ENCODE data around the gene MICAL3. TPM values are rescaled to one million over a fixed set of nuclear protein-coding genes. Genes with fewer than 3 reads are reported as not detected.
"Not testable (repeated sequence)": the region's sequence is repeated elsewhere in the genome, so short reads cannot be mapped to it uniquely, and the experiment has no call there.

The MICAL3 gene
- total and polyA plus RNA-seq, 2 of the 8 experiments (the other 6 are each of a cell fraction or from before 2014, with no cell fraction given): 8.3 to 41.8 TPM

DNA sequence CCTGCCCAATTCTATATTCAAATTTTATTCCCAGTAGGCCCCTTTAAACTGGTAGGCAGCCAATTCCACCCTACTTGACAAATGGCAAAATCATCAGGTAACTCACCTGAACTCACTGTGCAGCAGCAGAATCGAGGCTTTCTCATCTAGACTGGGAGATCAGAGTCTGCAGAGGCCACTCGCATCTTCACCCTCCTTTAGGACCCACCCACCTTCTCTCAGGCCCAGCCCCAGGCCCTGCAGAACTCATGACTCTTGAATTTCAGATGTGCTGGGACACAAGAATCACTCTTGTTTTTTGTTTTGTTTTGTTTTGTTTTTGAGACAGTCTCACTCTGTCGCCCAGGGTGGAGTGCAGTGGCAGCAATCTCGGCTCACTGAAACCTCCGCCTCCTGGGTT is 38.8 kb downstream of the MICAL3 start (continued):
- no peak for TF ChIP-seq CBX5 (IDR thresholded peaks at IDR 0.05; ENCODE audit: low read depth, low read length)
- TF ChIP-seq CEBPB (IDR thresholded peaks at IDR 0.05; ENCODE audit: low read depth, low read length): no peak

DNA sequence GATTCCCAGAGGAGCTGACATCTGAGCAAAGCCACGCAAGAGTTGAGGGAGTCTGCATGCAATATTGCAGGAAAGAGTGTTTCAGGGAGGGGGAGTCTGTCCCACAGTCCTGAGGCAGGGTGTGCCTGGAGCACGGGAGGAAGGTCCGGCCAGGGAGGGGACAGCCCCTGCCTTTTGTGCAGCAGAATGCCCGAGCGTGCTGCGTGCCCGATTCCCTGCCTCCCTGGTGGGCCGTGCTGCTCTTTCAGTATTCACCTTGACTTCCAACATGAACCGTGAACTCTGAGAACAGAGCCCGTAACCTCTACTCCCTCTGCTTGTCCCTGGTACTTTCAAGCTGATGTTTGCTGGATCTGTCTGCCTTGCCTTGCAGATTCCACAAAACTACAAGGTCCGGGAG is 39.3 kb downstream of the MICAL3 start:
- POLR2A ChIA-PET (ENCODE audit: partially characterized antibody); H3K27ac ChIP-seq (ENCODE audit: low read depth, low read length); H3K14ac ChIP-seq (ENCODE audit: insufficient read length); H2AK5ac ChIP-seq (ENCODE audit: low read depth, low read length); H3K23me2 ChIP-seq (ENCODE audit: low read depth, low read length); H3K4me3 ChIP-seq (ENCODE audit: extremely low read depth in 1 of 4, insufficient read depth in 2 of 4, low read depth in 3 of 4, low read length in 4 of 4); H3K56ac ChIP-seq (replicated peaks; ENCODE audit: insufficient read length, low read depth, low read length); H2BK12ac ChIP-seq (ENCODE audit: low read depth, low read length); H3K23ac ChIP-seq (ENCODE audit: insufficient read length); H4K5ac ChIP-seq (ENCODE audit: insufficient read length, low read depth, low read length); H4K91ac ChIP-seq (replicated peaks; ENCODE audit: insufficient read length, low read length); H3K4me1 ChIP-seq (replicated peaks in 1 of 4; ENCODE audit: control insufficient read depth in 3 of 4, insufficient read depth in 4 of 4, low read length in 3 of 4); H3K18ac ChIP-seq (ENCODE audit: extremely low read depth, low read length); H4K8ac ChIP-seq (ENCODE audit: extremely low read depth, insufficient read depth, low read length); H2BK120ac ChIP-seq (replicated peaks; ENCODE audit: low read depth, low read length); H3K4ac ChIP-seq (replicated peaks; ENCODE audit: insufficient read length, low read depth, low read length); H2BK20ac ChIP-seq (ENCODE audit: low read length); DNase-seq (ENCODE audit: low read depth in 1 of 2, low spot score in 2 of 2); H3K4me2 ChIP-seq (ENCODE audit: insufficient read depth in 1 of 2, low read depth in 2 of 2, low read length in 2 of 2); H2BK15ac ChIP-seq (ENCODE audit: low read length); H3K27me3 ChIP-seq (replicated peaks in 1 of 4; ENCODE audit: control insufficient read depth in 3 of 4, extremely low read depth in 1 of 4, insufficient read depth in 3 of 4, low read length in 3 of 4); H3K9ac ChIP-seq (replicated peaks in 1 of 4; ENCODE audit: extremely low read depth in 1 of 4, low read depth in 3 of 4, low read length in 3 of 4); H2BK5ac ChIP-seq (ENCODE audit: low read depth, low read length); H3K36me3 ChIP-seq (ENCODE audit: control insufficient read depth in 2 of 4, insufficient read depth in 4 of 4, low read length in 3 of 4); H3K9me3 ChIP-seq (ENCODE audit: insufficient read depth in 2 of 2, low read depth in 1 of 2, low read length in 1 of 2); FAIRE-seq; H2AFZ ChIP-seq (ENCODE audit: low read length): not testable (repeated sequence)
- 81% methylated on average over 11 of the region's 11 CpGs; no CpG with 5 or more reads in 1 of the 2 experiments for WGBS, 2 experiments (ENCODE audit: extremely low coverage in 1 of 2, insufficient coverage in 1 of 2, insufficient read length in 1 of 2, insufficient replicate concordance in 2 of 2, low coverage in 1 of 2, low lambda C conversion rate in 2 of 2, missing lambda C conversion rate in 1 of 2)
- Histone ChIP-seq H3K79me2 (ENCODE audit: control insufficient read depth in 1 of 2, insufficient read depth in 2 of 2, low read length in 2 of 2) (peaks cover 5 to 69% of the 10 kb centered on the region in 2 experiments), H4K20me1 (replicated peaks in 1 of 2; ENCODE audit: control insufficient read depth in 1 of 2, insufficient read depth in 2 of 2, low read length in 2 of 2) (peaks cover 7 to 30% of the 10 kb centered on the region in 2 experiments), H3K79me1 (ENCODE audit: low read depth, low read length) (peaks cover 25% of the 10 kb centered on the region)
- CTCF ChIA-PET (ENCODE audit: partially characterized antibody): interaction anchor here (1.0 to 1.7 kb wide), 2 partner anchors 9 to 11 kb away, joined by 3 to 6 read pairs; no protein-coding TSS in a partner anchor
